Activated B cell treated with CpG ODN at 0.5 μM for 24 hours (primary cell): ENCODE data around the gene CCDC171. TPM values are rescaled to one million over a fixed set of nuclear protein-coding genes. Genes with fewer than 3 reads are reported as not detected.

Experiments
- ATAC-seq: fragments of 200-7000 bp; cut with Tn5 transposase; one replicate; pipeline ENCODE4 v1.10.0; 2021; ENCODE audit warnings: low read depth, mild to moderate bottlenecking, moderate library complexity
- CTCF ChIA-PET: fragments of 350-600 bp; sonication (Branson Sonifier 250); formaldehyde crosslinking; loops from one replicate; lab custom pipeline; 2021; ENCODE audit warnings: antibody characterized with exemption; lab: Charles Lee
- POLR2A ChIA-PET: fragments of 350-600 bp; sonication (Branson Sonifier 250); formaldehyde crosslinking; loops from one replicate; lab custom pipeline; 2021; ENCODE audit warnings: antibody characterized with exemption; lab: Charles Lee
- DNase-seq: peaks from one replicate; pipeline ENCODE4 v3.0.0; 2022
- H3K27ac Mint-ChIP-seq: one replicate; pipeline ENCODE4 v1.8.0; 2020; ENCODE audit warnings: mixed read lengths
- H3K27me3 Mint-ChIP-seq: one replicate; pipeline ENCODE4 v1.8.0; 2021; ENCODE audit warnings: mixed read lengths
- H3K36me3 Mint-ChIP-seq: one replicate; pipeline ENCODE4 v1.8.0; 2021; ENCODE audit warnings: low read depth, mixed read lengths
- H3K4me1 Mint-ChIP-seq: one replicate; pipeline ENCODE4 v1.8.0; 2021; ENCODE audit warnings: mixed read lengths
- H3K4me3 Mint-ChIP-seq: one replicate; pipeline ENCODE4 v1.8.0; 2020; ENCODE audit warnings: mild to moderate bottlenecking, mixed read lengths
- H3K9me3 Mint-ChIP-seq: one replicate; pipeline ENCODE4 v1.8.0; 2020; ENCODE audit warnings: mixed read lengths
- CTCF ChIP-seq: fragments of 200-600 bp; IDR thresholded peaks from one replicate; pipeline ENCODE4 v1.8.0; 2022; ENCODE audit warnings: antibody characterized with exemption, mild to moderate bottlenecking
- intact Hi-C: fragments of 100-400 bp; cut with micrococcal nuclease; formaldehyde crosslinking; loops from one replicate; pipeline ENCODE4 v1.15.1; 2024
- total RNA-seq: library from RNA; stranded (reverse); gene quantifications from 2 replicates; pipeline ENCODE4 v1.2.3, GENCODE V29; 2022

Gene CCDC171
- total RNA-seq, 1 donor from 2014 or later = 3.6 TPM

- H3K36me3 Mint-ChIP-seq = no peaks in the 10 kb centered on the region
- intact Hi-C loops = no loop called here
- H3K4me1 Mint-ChIP-seq = peaks cover 10% of the 10 kb centered on the region
- TF ChIP-seq CTCF = no peak
- H3K9me3 Mint-ChIP-seq = no peaks in the 10 kb centered on the region
- ATAC-seq (no peak), DNase-seq (no peak)
- H3K4me3 Mint-ChIP-seq = no peak overlapping the region
- H3K27ac Mint-ChIP-seq = no peak overlapping the region
- H3K27me3 Mint-ChIP-seq = no peaks in the 10 kb centered on the region
- ChIA-PET CTCF (no interaction called here), POLR2A (interaction anchor here (0.7 kb wide), 1 partner anchor 641 kb away, joined by 3 read pairs; no protein-coding TSS in a partner anchor)
Measured at GRCh38 chr9:15531380-15531779, 21.5 kb upstream of the CCDC171 start.

DNA sequence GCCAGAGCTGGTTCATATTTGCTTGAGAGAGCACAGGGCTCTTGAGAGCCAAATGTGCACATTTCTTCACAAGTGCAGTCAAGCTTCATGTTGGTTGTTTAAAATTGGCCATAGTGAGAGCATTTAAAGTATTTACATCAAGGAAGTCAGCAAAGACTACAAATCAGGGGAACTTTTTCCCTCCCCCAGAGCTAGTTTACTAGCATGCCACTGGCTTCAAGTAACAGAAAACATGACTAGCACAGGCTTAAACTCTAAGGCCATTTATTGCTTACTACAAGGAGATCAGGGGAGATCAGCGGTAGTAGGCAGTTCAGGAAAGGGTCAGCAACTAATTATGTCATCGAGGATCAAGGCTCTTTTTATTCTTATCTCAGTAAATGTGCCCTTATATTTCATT lies 11.0 kb upstream of the CCDC171 start:
- Mint-ChIP-seq H3K4me3 (no peak overlapping the region), H3K27ac (no peak overlapping the region), H3K4me1 (no peaks in the 10 kb centered on the region), H3K9me3 (no peaks in the 10 kb centered on the region), H3K36me3 (no peaks in the 10 kb centered on the region), H3K27me3 (no peaks in the 10 kb centered on the region)
- DNase-seq = no peak
- intact Hi-C loops = no loop called here
- no peak for ATAC-seq
- no peak for TF ChIP-seq CTCF
- ChIA-PET POLR2A (no interaction called here), CTCF (no interaction called here)

- intact Hi-C loops = no loop called here
- no peak overlapping the region for H3K4me3 Mint-ChIP-seq
- H3K27ac Mint-ChIP-seq = no peak overlapping the region
- no peaks in the 10 kb centered on the region for H3K27me3 Mint-ChIP-seq
- ChIA-PET POLR2A (no interaction called here), CTCF (no interaction called here)
- no peaks in the 10 kb centered on the region for H3K4me1 Mint-ChIP-seq
- ATAC-seq (no peak), DNase-seq (no peak)
- no peaks in the 10 kb centered on the region for H3K9me3 Mint-ChIP-seq
- TF ChIP-seq CTCF = no peak
- no peaks in the 10 kb centered on the region for H3K36me3 Mint-ChIP-seq
Measured at GRCh38 chr9:15542624-15543023, 10.2 kb upstream of the CCDC171 start.

- ChIA-PET CTCF (no interaction called here), POLR2A (no interaction called here)
- no peak for ATAC-seq
- Mint-ChIP-seq H3K27me3 (no peaks in the 10 kb centered on the region), H3K27ac (no peak overlapping the region), H3K4me3 (no peak overlapping the region), H3K9me3 (no peaks in the 10 kb centered on the region), H3K36me3 (no peaks in the 10 kb centered on the region), H3K4me1 (no peaks in the 10 kb centered on the region)
- TF ChIP-seq CTCF = no peak
- intact Hi-C loops = no loop called here
- DNase-seq = no peak
Measured at GRCh38 chr9:15543047-15543813, 9.6 kb upstream of the CCDC171 start.

- no peak overlapping the region for H3K4me3 Mint-ChIP-seq
- H3K4me1 Mint-ChIP-seq = peaks cover 19% of the 10 kb centered on the region
- peaks cover 8% of the 10 kb centered on the region for H3K36me3 Mint-ChIP-seq
- ChIA-PET CTCF (no interaction called here), POLR2A (no interaction called here)
- H3K9me3 Mint-ChIP-seq = no peaks in the 10 kb centered on the region
- intact Hi-C loops = loop anchor here (5.0 kb wide), 1 partner anchor 242 kb away; the partner anchor contains the start of gene TTC39B
- TF ChIP-seq CTCF = no peak
- no peaks in the 10 kb centered on the region for H3K27me3 Mint-ChIP-seq
- no peak overlapping the region for H3K27ac Mint-ChIP-seq
- DNase-seq (no peak), ATAC-seq (no peak)
Measured at GRCh38 chr9:15549611-15550010, 3.2 kb upstream of the CCDC171 start.
